ENCODE results near the gene CARS2.

CARS2 gene

GRCh38 chr13:110638257-110638656, 67.7 kb downstream of the CARS2 start:
- no peak for ATAC-seq
- TF ChIP-seq CREB5 (CRISPR knock-in tag; IDR thresholded peaks at IDR 0.05; ENCODE audit: low read depth) (no peak), GLIS3 (CRISPR knock-in tag; IDR thresholded peaks at IDR 0.05) (no peak), ZFP3 (CRISPR knock-in tag; IDR thresholded peaks at IDR 0.05) (no peak), PPARA (CRISPR knock-in tag; IDR thresholded peaks at IDR 0.05; ENCODE audit: borderline replicate concordance) (no peak), ZC3H10 (CRISPR knock-in tag; IDR thresholded peaks at IDR 0.05) (no peak), ZNF565 (CRISPR knock-in tag; conservative IDR thresholded peaks at IDR 0.05; ENCODE audit: low read depth) (no peak), ZFP30 (CRISPR knock-in tag; IDR thresholded peaks at IDR 0.05) (no peak), TOX (CRISPR knock-in tag; IDR thresholded peaks at IDR 0.05; ENCODE audit: borderline replicate concordance) (no peak), OSR1 (CRISPR knock-in tag; IDR thresholded peaks at IDR 0.05) (no peak), BACH2 (CRISPR knock-in tag; IDR thresholded peaks at IDR 0.05; ENCODE audit: borderline replicate concordance) (no peak), ZNF70 (CRISPR knock-in tag; IDR thresholded peaks at IDR 0.05) (no peak), ESRRG (CRISPR knock-in tag; IDR thresholded peaks at IDR 0.05) (no peak), TCF4 (CRISPR knock-in tag; IDR thresholded peaks at IDR 0.05; ENCODE audit: borderline replicate concordance) (no peak)
- TF ChIP-seq, protein P1, sequence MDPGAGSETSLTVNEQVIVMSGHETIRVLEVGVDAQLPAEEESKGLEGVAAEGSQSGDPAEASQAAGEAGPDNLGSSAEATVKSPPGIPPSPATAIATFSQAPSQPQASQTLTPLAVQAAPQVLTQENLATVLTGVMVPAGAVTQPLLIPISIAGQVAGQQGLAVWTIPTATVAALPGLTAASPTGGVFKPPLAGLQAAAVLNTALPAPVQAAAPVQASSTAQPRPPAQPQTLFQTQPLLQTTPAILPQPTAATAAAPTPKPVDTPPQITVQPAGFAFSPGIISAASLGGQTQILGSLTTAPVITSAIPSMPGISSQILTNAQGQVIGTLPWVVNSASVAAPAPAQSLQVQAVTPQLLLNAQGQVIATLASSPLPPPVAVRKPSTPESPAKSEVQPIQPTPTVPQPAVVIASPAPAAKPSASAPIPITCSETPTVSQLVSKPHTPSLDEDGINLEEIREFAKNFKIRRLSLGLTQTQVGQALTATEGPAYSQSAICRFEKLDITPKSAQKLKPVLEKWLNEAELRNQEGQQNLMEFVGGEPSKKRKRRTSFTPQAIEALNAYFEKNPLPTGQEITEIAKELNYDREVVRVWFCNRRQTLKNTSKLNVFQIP (CRISPR knock-in tag; IDR thresholded peaks at IDR 0.05; ENCODE audit: borderline replicate concordance, low read depth): no peak
- TF ChIP-seq, protein P2, sequence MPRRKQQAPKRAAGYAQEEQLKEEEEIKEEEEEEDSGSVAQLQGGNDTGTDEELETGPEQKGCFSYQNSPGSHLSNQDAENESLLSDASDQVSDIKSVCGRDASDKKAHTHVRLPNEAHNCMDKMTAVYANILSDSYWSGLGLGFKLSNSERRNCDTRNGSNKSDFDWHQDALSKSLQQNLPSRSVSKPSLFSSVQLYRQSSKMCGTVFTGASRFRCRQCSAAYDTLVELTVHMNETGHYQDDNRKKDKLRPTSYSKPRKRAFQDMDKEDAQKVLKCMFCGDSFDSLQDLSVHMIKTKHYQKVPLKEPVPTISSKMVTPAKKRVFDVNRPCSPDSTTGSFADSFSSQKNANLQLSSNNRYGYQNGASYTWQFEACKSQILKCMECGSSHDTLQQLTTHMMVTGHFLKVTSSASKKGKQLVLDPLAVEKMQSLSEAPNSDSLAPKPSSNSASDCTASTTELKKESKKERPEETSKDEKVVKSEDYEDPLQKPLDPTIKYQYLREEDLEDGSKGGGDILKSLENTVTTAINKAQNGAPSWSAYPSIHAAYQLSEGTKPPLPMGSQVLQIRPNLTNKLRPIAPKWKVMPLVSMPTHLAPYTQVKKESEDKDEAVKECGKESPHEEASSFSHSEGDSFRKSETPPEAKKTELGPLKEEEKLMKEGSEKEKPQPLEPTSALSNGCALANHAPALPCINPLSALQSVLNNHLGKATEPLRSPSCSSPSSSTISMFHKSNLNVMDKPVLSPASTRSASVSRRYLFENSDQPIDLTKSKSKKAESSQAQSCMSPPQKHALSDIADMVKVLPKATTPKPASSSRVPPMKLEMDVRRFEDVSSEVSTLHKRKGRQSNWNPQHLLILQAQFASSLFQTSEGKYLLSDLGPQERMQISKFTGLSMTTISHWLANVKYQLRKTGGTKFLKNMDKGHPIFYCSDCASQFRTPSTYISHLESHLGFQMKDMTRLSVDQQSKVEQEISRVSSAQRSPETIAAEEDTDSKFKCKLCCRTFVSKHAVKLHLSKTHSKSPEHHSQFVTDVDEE (CRISPR knock-in tag; IDR thresholded peaks at IDR 0.05): no peak
- TF ChIP-seq, protein P3, sequence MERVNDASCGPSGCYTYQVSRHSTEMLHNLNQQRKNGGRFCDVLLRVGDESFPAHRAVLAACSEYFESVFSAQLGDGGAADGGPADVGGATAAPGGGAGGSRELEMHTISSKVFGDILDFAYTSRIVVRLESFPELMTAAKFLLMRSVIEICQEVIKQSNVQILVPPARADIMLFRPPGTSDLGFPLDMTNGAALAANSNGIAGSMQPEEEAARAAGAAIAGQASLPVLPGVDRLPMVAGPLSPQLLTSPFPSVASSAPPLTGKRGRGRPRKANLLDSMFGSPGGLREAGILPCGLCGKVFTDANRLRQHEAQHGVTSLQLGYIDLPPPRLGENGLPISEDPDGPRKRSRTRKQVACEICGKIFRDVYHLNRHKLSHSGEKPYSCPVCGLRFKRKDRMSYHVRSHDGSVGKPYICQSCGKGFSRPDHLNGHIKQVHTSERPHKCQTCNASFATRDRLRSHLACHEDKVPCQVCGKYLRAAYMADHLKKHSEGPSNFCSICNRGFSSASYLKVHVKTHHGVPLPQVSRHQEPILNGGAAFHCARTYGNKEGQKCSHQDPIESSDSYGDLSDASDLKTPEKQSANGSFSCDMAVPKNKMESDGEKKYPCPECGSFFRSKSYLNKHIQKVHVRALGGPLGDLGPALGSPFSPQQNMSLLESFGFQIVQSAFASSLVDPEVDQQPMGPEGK (CRISPR knock-in tag; IDR thresholded peaks at IDR 0.05; ENCODE audit: borderline replicate concordance): no peak

GRCh38 chr13:110637747-110638146, 68.2 kb downstream of the CARS2 start:
- no peak for ATAC-seq
- no peak for TF ChIP-seq CSDC2 (CRISPR knock-in tag; IDR thresholded peaks at IDR 0.05)
- no peak for TF ChIP-seq ZNF565 (CRISPR knock-in tag; conservative IDR thresholded peaks at IDR 0.05; ENCODE audit: low read depth)
- TF ChIP-seq ESRRG (CRISPR knock-in tag; IDR thresholded peaks at IDR 0.05): no peak
- TF ChIP-seq, protein P2 (CRISPR knock-in tag; IDR thresholded peaks at IDR 0.05): no peak
- TF ChIP-seq ARNTL (CRISPR knock-in tag; IDR thresholded peaks at IDR 0.05; ENCODE audit: borderline replicate concordance, low read depth): no peak
- TF ChIP-seq TOX (CRISPR knock-in tag; IDR thresholded peaks at IDR 0.05; ENCODE audit: borderline replicate concordance): no peak
- no peak for TF ChIP-seq ISL1 (CRISPR knock-in tag; IDR thresholded peaks at IDR 0.05)
- TF ChIP-seq GLIS3 (CRISPR knock-in tag; IDR thresholded peaks at IDR 0.05): no peak
- TF ChIP-seq ZC3H10 (CRISPR knock-in tag; IDR thresholded peaks at IDR 0.05): no peak
- TF ChIP-seq RARB (CRISPR knock-in tag; IDR thresholded peaks at IDR 0.05): no peak
- no peak for TF ChIP-seq SNAI2 (CRISPR knock-in tag; IDR thresholded peaks at IDR 0.05)
- no peak for TF ChIP-seq TCF4 (CRISPR knock-in tag; IDR thresholded peaks at IDR 0.05; ENCODE audit: borderline replicate concordance)
- TF ChIP-seq ZNF8 (CRISPR knock-in tag; IDR thresholded peaks at IDR 0.05): no peak
- TF ChIP-seq, protein P4, sequence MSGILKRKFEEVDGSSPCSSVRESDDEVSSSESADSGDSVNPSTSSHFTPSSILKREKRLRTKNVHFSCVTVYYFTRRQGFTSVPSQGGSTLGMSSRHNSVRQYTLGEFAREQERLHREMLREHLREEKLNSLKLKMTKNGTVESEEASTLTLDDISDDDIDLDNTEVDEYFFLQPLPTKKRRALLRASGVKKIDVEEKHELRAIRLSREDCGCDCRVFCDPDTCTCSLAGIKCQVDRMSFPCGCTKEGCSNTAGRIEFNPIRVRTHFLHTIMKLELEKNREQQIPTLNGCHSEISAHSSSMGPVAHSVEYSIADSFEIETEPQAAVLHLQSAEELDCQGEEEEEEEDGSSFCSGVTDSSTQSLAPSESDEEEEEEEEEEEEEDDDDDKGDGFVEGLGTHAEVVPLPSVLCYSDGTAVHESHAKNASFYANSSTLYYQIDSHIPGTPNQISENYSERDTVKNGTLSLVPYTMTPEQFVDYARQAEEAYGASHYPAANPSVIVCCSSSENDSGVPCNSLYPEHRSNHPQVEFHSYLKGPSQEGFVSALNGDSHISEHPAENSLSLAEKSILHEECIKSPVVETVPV (CRISPR knock-in tag; IDR thresholded peaks at IDR 0.05): no peak
- TF ChIP-seq ZNF70 (CRISPR knock-in tag; IDR thresholded peaks at IDR 0.05): no peak
- TF ChIP-seq CREB5 (CRISPR knock-in tag; IDR thresholded peaks at IDR 0.05; ENCODE audit: low read depth): no peak
